Activated CD8-positive, alpha-beta memory T cell treated with anti-CD3 and anti-CD28 coated beads for 36 hours (primary cell): ENCODE results near the gene TBC1D30. TPM values are rescaled to one million over a fixed set of nuclear protein-coding genes. Genes with fewer than 3 reads are reported as not detected.

Experiments
- total RNA-seq, 2 experiments: library from RNA; stranded (reverse); gene quantifications; one replicate each; pipeline ENCODE4 v1.2.3, GENCODE V29; 2021

Gene TBC1D30
- total RNA-seq, 2 experiments from 2014 or later, result 1.9 to 2.8 TPM

Other genes starting within 250 kb of the TBC1D30 start
- 10 to 100 TPM; 47.8 to 54.8 TPM for gene RASSF3, start 214.2 kb upstream of the TBC1D30 start, total RNA-seq
- gene GNS, start 65.2 kb upstream of the TBC1D30 start, total RNA-seq, result 10 to 100 TPM; 18.6 to 19.0 TPM